K562 (cell line): Measurements from ENCODE around the gene WASF2. TPM values are rescaled to one million over a fixed set of nuclear protein-coding genes. Genes with fewer than 3 reads are reported as not detected.
A peak's percentile ranks its signal among the peaks of the same experiment; 100 is the strongest.

Source experiments
- ATAC-seq: fragments of 200-7000 bp; cut with Tn5 transposase; 3 replicates; pipeline ENCODE4 v1.9.1; 2020; ENCODE audit warnings: moderate library complexity
- BruUV-seq: library from RNA; stranded (reverse); fragments of 400-500 nt; replicated peaks from 2 replicates; lab custom pipeline; 2021; lab: Mats Ljungman, UMichigan
- CTCF ChIA-PET: fragments of 300-600 bp; formaldehyde crosslinking; extraction: SDS; loops from one replicate; lab custom pipeline; 2021; ENCODE audit warnings: low intra/inter-chr PET ratio; lab: Yijun Ruan, JAX
- POLR2A ChIA-PET: fragments of 300-600, 350-650 bp; sonication (Branson Sonifier 250); formaldehyde crosslinking; extraction: SDS; loops from one replicate; lab custom pipeline; 2021; ENCODE audit warnings: antibody characterized with exemption, inconsistent platforms; lab: Yijun Ruan, JAX
- DNase-seq, 4 experiments: peaks; one replicate each; pipeline versions ENCODE4 v3.0.0 to v3.0.0-alpha.2; 2011 to 2018; ENCODE audit warnings: low spot score in 3 of 4, mixed read lengths in 3 of 4; ENCODE audit errors: extremely low read depth in 1 of 4
- FAIRE-seq: peaks from 2 replicates; lab custom pipeline; 2011; peaks lifted over from hg19 to GRCh38; lab: Jason Lieb, UNC
- H2AFZ ChIP-seq: 2 replicates; pipeline ENCODE4 v1.6.0; 2011; ENCODE audit warnings: low read depth, low read length, control low read depth, inconsistent platforms
- H3K27ac ChIP-seq: fragments of 200-600 bp; 3 replicates; pipeline ENCODE4 v1.8.0; 2011; ENCODE audit warnings: low read depth, mild to moderate bottlenecking, control low read depth, inconsistent platforms, low read length, moderate library complexity, mixed read lengths; ENCODE audit errors: extremely low read depth
- H3K27me3 ChIP-seq, 2 experiments: fragments of 300-600 bp in 1 of 2; 2 replicates in 1 of 2; 3 replicates in 1 of 2; pipeline versions ENCODE4 v1.6.0 to v1.8.0; 2011; ENCODE audit warnings: inconsistent platforms in 2 of 2, low read length in 2 of 2, mild to moderate bottlenecking in 1 of 2, mixed read lengths in 1 of 2, moderate library complexity in 1 of 2; ENCODE audit not compliant: control insufficient read depth in 2 of 2, insufficient read depth in 2 of 2
- H3K36me3 ChIP-seq: fragments of 300-600 bp; 3 replicates; pipeline ENCODE4 v1.8.0; 2011; ENCODE audit warnings: mild to moderate bottlenecking, low read length, inconsistent platforms; ENCODE audit not compliant: control insufficient read depth, insufficient read depth
- H3K4me1 ChIP-seq, 2 experiments: fragments of 200-600 bp in 1 of 2; replicated peaks in 1 of 2; 2 replicates in 1 of 2; 3 replicates in 1 of 2; pipeline versions ENCODE4 v1.5.1 to v1.8.0; 2011; ENCODE audit warnings: inconsistent platforms in 2 of 2, low read length in 2 of 2, mild to moderate bottlenecking in 1 of 2, mixed read lengths in 1 of 2, moderate library complexity in 1 of 2; ENCODE audit not compliant: control insufficient read depth in 2 of 2, insufficient read depth in 2 of 2
- H3K4me2 ChIP-seq: 2 replicates; pipeline ENCODE4 v1.6.1; 2011; ENCODE audit warnings: low read length, control low read depth, inconsistent platforms, mixed read lengths; ENCODE audit not compliant: insufficient read depth
- H3K4me3 ChIP-seq: fragments of 200-600 bp; sonication (generic), shearing (Covaris generic); 2 replicates; pipeline ENCODE4 v1.5.1; 2016; ENCODE audit warnings: control low read depth, inconsistent platforms
- H3K79me2 ChIP-seq: fragments of 200-600 bp; 3 replicates; pipeline ENCODE4 v1.8.0; 2011; ENCODE audit warnings: low read length, inconsistent platforms; ENCODE audit not compliant: control insufficient read depth, insufficient read depth
- H3K9ac ChIP-seq, 2 experiments: 2 replicates each; pipeline versions ENCODE4 v1.6.0 to v1.6.1; 2011; ENCODE audit warnings: low read depth in 2 of 2, low read length in 2 of 2, control low read depth in 1 of 2, inconsistent platforms in 1 of 2, mild to moderate bottlenecking in 1 of 2, mixed read lengths in 1 of 2; ENCODE audit not compliant: insufficient read depth in 1 of 2
- H3K9me1 ChIP-seq: one replicate; pipeline ENCODE4 v1.6.0; 2011; ENCODE audit warnings: inconsistent platforms, mild to moderate bottlenecking, low read length, moderate library complexity; ENCODE audit not compliant: control insufficient read depth, insufficient read depth
- H3K9me3 ChIP-seq: replicated peaks from 2 replicates; pipeline ENCODE4 v1.5.1; 2011; ENCODE audit warnings: low read depth, low read length, inconsistent platforms; ENCODE audit not compliant: control insufficient read depth, insufficient read depth
- H4K20me1 ChIP-seq: replicated peaks from 2 replicates; pipeline ENCODE4 v1.6.1; 2011; ENCODE audit warnings: low read length, inconsistent platforms, mixed read lengths; ENCODE audit not compliant: control insufficient read depth, insufficient read depth
- ARID1B ChIP-seq: fragments of 450-650 bp; IDR thresholded peaks from 2 replicates; pipeline ENCODE4 v1.6.1; 2016; ENCODE audit warnings: antibody characterized with exemption, mild to moderate bottlenecking, inconsistent platforms
- CTBP1 ChIP-seq: fragments of 450-650 bp; IDR thresholded peaks from 2 replicates; pipeline ENCODE4 v1.6.1; 2016; ENCODE audit warnings: borderline replicate concordance
- DACH1 ChIP-seq: fragments of 450-650 bp; IDR thresholded peaks from 2 replicates; pipeline ENCODE4 v1.6.1; 2018; ENCODE audit not compliant: partially characterized antibody
- HDAC1 ChIP-seq, 2 experiments: fragments of 450-650 bp; IDR thresholded peaks; 2 replicates each; pipeline ENCODE4 v1.6.1; 2016 to 2017; ENCODE audit warnings: inconsistent platforms in 1 of 2, mild to moderate bottlenecking in 1 of 2, moderate library complexity in 1 of 2
- RAD21 ChIP-seq, 2 experiments: fragments of 250-450 bp in 1 of 2; fragments of 450-650 bp in 1 of 2; sonication (Bioruptor Pico) in 1 of 2; formaldehyde crosslinking in 1 of 2; IDR thresholded peaks in 1 of 2; conservative IDR thresholded peaks in 1 of 2; 2 replicates each; pipeline versions ENCODE4 v1.4.0 to v1.8.0; 2020 to 2022; ENCODE audit warnings: mild to moderate bottlenecking in 2 of 2, moderate library complexity in 1 of 2
- RFX1 ChIP-seq: fragments of 450-650 bp; IDR thresholded peaks from 2 replicates; pipeline ENCODE4 v1.6.1; 2016; ENCODE audit warnings: mild to moderate bottlenecking, moderate library complexity
- SIN3A ChIP-seq, 2 experiments: fragments of 150-350 bp in 1 of 2; IDR thresholded peaks; 2 replicates each; pipeline ENCODE4 v1.6.1; 2011 to 2016; ENCODE audit warnings: borderline replicate concordance in 2 of 2, low read depth in 2 of 2, low read length in 2 of 2, mild to moderate bottlenecking in 2 of 2, moderate library complexity in 2 of 2; ENCODE audit not compliant: control insufficient read depth in 1 of 2
- SPI1 ChIP-seq: IDR thresholded peaks from 2 replicates; pipeline ENCODE4 v1.6.1; 2011; ENCODE audit warnings: low read depth, low read length, control low read depth, borderline replicate concordance
- SRF ChIP-seq, 2 experiments: fragments of 250-450, 450-650 bp in 1 of 2; sonication (Bioruptor Pico) in 1 of 2; sonication (generic) in 1 of 2; formaldehyde crosslinking; IDR thresholded peaks; 2 replicates each; pipeline versions ENCODE4 v1.5.0 to v1.5.1; 2020 to 2022; ENCODE audit warnings: mild to moderate bottlenecking in 1 of 2, missing genetic modification reagents in 1 of 2
- TFAP4 ChIP-seq: sonication (generic); formaldehyde crosslinking; IDR thresholded peaks from 2 replicates; pipeline ENCODE4 v1.8.0; 2022; ENCODE audit warnings: missing genetic modification reagents, mild to moderate bottlenecking, moderate library complexity, borderline replicate concordance
- WGBS: fragments of 100-300 bp; shearing (Covaris generic); methylation state at CpG from one replicate; pipeline ENCODE4 v1.1.6; 2016; ENCODE audit warnings: low coverage, mixed read lengths; ENCODE audit not compliant: insufficient coverage; ENCODE audit errors: missing lambda C conversion rate; 5-methylcytosine and 5-hydroxymethylcytosine counted together
- in situ Hi-C: fragments of 300-500 bp; cut with MboI; formaldehyde crosslinking; loops from 4 replicates; pipeline ENCODE4 v1.15.0; 2018; ENCODE audit warnings: inconsistent platforms, mixed read lengths
- intact Hi-C: fragments of 100-400 bp; cut with micrococcal nuclease; formaldehyde crosslinking; loops from 2 replicates; pipeline ENCODE4 v1.14.2; 2022
- polyA plus RNA-seq, 8 experiments: library from polyadenylated mRNA; depleted of rRNA in 4 of 8; stranded (reverse) in 5 of 8; unstranded in 3 of 8; fragments of >200 nt; fragmentation: Nextera tagmentation in 2 of 8; fragmentation: Illumina TruSeq in 1 of 8; extraction: Ambion mirVana in 2 of 8; extraction: Trizol in 1 of 8; gene quantifications; 2 replicates each; pipeline versions ENCODE4 v1.2.1 to v1.2.3, GENCODE V29; 2011 to 2014; ENCODE audit warnings: inconsistent platforms in 1 of 8, missing spikeins in 1 of 8
- total RNA-seq, 7 experiments: library from RNA; depleted of rRNA in 6 of 7; stranded (reverse); fragments of >200 nt in 6 of 7; fragmentation: Illumina TruSeq in 2 of 7; extraction: Trizol in 2 of 7; gene quantifications; 2 replicates each; pipeline versions ENCODE4 v1.2.1 to v1.2.3, GENCODE V29; 2011 to 2021; ENCODE audit warnings: low replicate concordance in 1 of 7
- TF ChIP-seq, protein P1 (sequence below): sonication (generic); formaldehyde crosslinking; IDR thresholded peaks from 2 replicates; pipeline ENCODE4 v1.8.1; 2023; ENCODE audit warnings: mild to moderate bottlenecking, missing genetic modification reagents
- TF ChIP-seq, protein P2 (sequence below), 2 experiments: fragments of 150-350 bp in 1 of 2; IDR thresholded peaks; 2 replicates each; pipeline ENCODE4 v1.6.1; 2012 to 2016; ENCODE audit warnings: low read depth in 2 of 2, low read length in 2 of 2, mild to moderate bottlenecking in 1 of 2, moderate library complexity in 1 of 2

WASF2 gene
- total and polyA plus RNA-seq, 9 of the 15 experiments (the other 6 are each of a cell fraction or from before 2014, with no cell fraction given), result 8.2 to 163 (median 31.2) TPM

- Histone ChIP-seq H3K9me1 (peaks cover 13% of the 10 kb centered on the region), H3K79me2 (peaks cover 94% of the 10 kb centered on the region), H3K9ac (no peak overlapping the region), H4K20me1 (peaks cover 12% of the 10 kb centered on the region; the same call in 1 of the 2 replicates), H3K4me2 (no peak overlapping the region), H2AFZ (no peak overlapping the region), H3K9me3 (no peaks in the 10 kb centered on the region), H3K4me3 (no peak overlapping the region), H3K36me3 (peaks cover 29% of the 10 kb centered on the region), H3K27me3 (no peaks in the 10 kb centered on the region), H3K4me1 (peaks cover 21 to 71% of the 10 kb centered on the region in 2 experiments), H3K27ac (peak overlapping the region; percentile 52; the same call in 1 of the 3 replicates)
- DNase-seq, result peak in 3 of 4 experiments; percentile 24 to 51 (median 36)
- intact Hi-C loops (no loop called here), in situ Hi-C loops (no loop called here)
- ChIA-PET CTCF (no interaction called here), POLR2A (interaction anchor here (0.6 to 3.4 kb wide), 6 partner anchors 15 to 490 kb away, joined by 3 to 17 read pairs (median 6); no protein-coding TSS in a partner anchor)
- ATAC-seq, result peak; percentile 3; the same call in 1 of the 3 replicates
- no TSS peak for BruUV-seq
- 22% methylated on average over 1 of the region's 1 CpG for WGBS
- no peak for FAIRE-seq
- TF ChIP-seq RFX1 (peak; percentile 63), SRF (CRISPR knock-in tag; IDR thresholded peaks at IDR 0.05) (0 out of 4 replicates have a peak, but pooled peaks of 1 of the 2 experiments have one; percentile 42), ARID1B (peak; percentile 8; the same call in 1 of the 2 replicates), CTBP1 (0 out of 2 replicates have a peak, but pooled peaks have one; percentile 21), SIN3A (IDR thresholded peaks at IDR 0.05; ENCODE audit: borderline replicate concordance in 2 of 2, control insufficient read depth in 1 of 2, low read depth in 2 of 2, low read length in 2 of 2) (peak in 1 of 2 experiments; percentile 55; a peak in 1 of 4 replicates), SPI1 (peak; percentile 72), TFAP4 (peak; percentile 61; the same call in 1 of the 2 replicates), DACH1 (peak; percentile 71), RAD21 (CRISPR knock-in tag; conservative IDR thresholded peaks at IDR 0.05 in 1 of 2, IDR thresholded peaks at IDR 0.05 in 1 of 2) (peak in 1 of 2 experiments; percentile 35; a peak in 2 of 4 replicates), HDAC1 (IDR thresholded peaks at IDR 0.05) (peak in 1 of 2 experiments; percentile 10; a peak in 1 of 4 replicates)
- TF ChIP-seq, protein P1, sequence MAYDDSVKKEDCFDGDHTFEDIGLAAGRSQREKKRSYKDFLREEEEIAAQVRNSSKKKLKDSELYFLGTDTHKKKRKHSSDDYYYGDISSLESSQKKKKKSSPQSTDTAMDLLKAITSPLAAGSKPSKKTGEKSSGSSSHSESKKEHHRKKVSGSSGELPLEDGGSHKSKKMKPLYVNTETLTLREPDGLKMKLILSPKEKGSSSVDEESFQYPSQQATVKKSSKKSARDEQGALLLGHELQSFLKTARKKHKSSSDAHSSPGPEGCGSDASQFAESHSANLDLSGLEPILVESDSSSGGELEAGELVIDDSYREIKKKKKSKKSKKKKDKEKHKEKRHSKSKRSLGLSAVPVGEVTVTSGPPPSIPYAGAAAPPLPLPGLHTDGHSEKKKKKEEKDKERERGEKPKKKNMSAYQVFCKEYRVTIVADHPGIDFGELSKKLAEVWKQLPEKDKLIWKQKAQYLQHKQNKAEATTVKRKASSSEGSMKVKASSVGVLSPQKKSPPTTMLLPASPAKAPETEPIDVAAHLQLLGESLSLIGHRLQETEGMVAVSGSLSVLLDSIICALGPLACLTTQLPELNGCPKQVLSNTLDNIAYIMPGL (CRISPR knock-in tag), result no peak
- TF ChIP-seq, protein P2, sequence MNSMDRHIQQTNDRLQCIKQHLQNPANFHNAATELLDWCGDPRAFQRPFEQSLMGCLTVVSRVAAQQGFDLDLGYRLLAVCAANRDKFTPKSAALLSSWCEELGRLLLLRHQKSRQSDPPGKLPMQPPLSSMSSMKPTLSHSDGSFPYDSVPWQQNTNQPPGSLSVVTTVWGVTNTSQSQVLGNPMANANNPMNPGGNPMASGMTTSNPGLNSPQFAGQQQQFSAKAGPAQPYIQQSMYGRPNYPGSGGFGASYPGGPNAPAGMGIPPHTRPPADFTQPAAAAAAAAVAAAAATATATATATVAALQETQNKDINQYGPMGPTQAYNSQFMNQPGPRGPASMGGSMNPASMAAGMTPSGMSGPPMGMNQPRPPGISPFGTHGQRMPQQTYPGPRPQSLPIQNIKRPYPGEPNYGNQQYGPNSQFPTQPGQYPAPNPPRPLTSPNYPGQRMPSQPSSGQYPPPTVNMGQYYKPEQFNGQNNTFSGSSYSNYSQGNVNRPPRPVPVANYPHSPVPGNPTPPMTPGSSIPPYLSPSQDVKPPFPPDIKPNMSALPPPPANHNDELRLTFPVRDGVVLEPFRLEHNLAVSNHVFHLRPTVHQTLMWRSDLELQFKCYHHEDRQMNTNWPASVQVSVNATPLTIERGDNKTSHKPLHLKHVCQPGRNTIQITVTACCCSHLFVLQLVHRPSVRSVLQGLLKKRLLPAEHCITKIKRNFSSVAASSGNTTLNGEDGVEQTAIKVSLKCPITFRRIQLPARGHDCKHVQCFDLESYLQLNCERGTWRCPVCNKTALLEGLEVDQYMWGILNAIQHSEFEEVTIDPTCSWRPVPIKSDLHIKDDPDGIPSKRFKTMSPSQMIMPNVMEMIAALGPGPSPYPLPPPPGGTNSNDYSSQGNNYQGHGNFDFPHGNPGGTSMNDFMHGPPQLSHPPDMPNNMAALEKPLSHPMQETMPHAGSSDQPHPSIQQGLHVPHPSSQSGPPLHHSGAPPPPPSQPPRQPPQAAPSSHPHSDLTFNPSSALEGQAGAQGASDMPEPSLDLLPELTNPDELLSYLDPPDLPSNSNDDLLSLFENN (IDR thresholded peaks at IDR 0.05; ENCODE audit: low read depth in 2 of 2, low read length in 2 of 2), result no peak
Measured at GRCh38 chr1:27430903-27431600, 58.9 kb downstream of the WASF2 start.
